Activated CD8-positive, alpha-beta memory T cell treated with anti-CD3 and anti-CD28 coated beads, Interleukin-2, amount 50 U/mL, for 24 hours (primary cell): ENCODE results near the gene DDX42.
"Not testable (repeated sequence)": the region's sequence is repeated elsewhere in the genome, so short reads cannot be mapped to it uniquely, and the experiment has no call there.

Experiments used
- DNase-seq: peaks from one replicate; pipeline ENCODE4 v3.0.0-alpha.2; 2020; ENCODE audit errors: extremely low read depth

DDX42 gene

GRCh38 chr17:63840591-63841349, 66.8 kb downstream of the DDX42 start:
- no peak for DNase-seq

- no peak for DNase-seq
Measured at GRCh38 chr17:63841350-63842172, 67.6 kb downstream of the DDX42 start.

GRCh38 chr17:63842173-63842539, 68.2 kb downstream of the DDX42 start:
- no peak for DNase-seq

- DNase-seq = peak; percentile 96
Measured at GRCh38 chr17:63842540-63843386, 68.8 kb downstream of the DDX42 start, which contains the start of gene SMARCD2. SMARCD2 (minus strand) TSS chr17:63842685; CDS start chr17:63842674, 11 bp downstream.

GRCh38 chr17:63843387-63843888, 69.5 kb downstream of the DDX42 start:
- not testable (repeated sequence) for DNase-seq

- no peak for DNase-seq
Measured at GRCh38 chr17:63843910-63844677, 70.1 kb downstream of the DDX42 start.

- DNase-seq = no peak
Measured at GRCh38 chr17:63845509-63845908, 71.5 kb downstream of the DDX42 start.

GRCh38 chr17:63847525-63848249, 73.7 kb downstream of the DDX42 start:
- DNase-seq = no peak

- peak; percentile 89 for DNase-seq
Measured at GRCh38 chr17:63848834-63849689, 75.1 kb downstream of the DDX42 start.

GRCh38 chr17:63850401-63850800, 76.4 kb downstream of the DDX42 start:
- DNase-seq = no peak

- DNase-seq = no peak
Measured at GRCh38 chr17:63853260-63853659, 79.3 kb downstream of the DDX42 start.

- DNase-seq = no peak
Measured at GRCh38 chr17:63854709-63855108, 80.7 kb downstream of the DDX42 start.

- DNase-seq = no peak
Measured at GRCh38 chr17:63855185-63855584, 81.2 kb downstream of the DDX42 start.

- DNase-seq = not testable (repeated sequence)
Measured at GRCh38 chr17:63856425-63856824, 82.5 kb downstream of the DDX42 start.

GRCh38 chr17:63859257-63859656, 85.3 kb downstream of the DDX42 start:
- DNase-seq = no peak

- not testable (repeated sequence) for DNase-seq
Measured at GRCh38 chr17:63866625-63867024, 92.7 kb downstream of the DDX42 start.
